Common myeloid progenitor, CD34-positive (primary cell): ENCODE measurements around the gene ECEL1.

ENCODE experiments used
- CTCF ChIA-PET: fragments of 350-600 bp; sonication (Branson Sonifier 250); formaldehyde crosslinking; loops from one replicate; lab custom pipeline; 2021; ENCODE audit warnings: antibody characterized with exemption; lab: Charles Lee
- POLR2A ChIA-PET: fragments of 350-600 bp; sonication (Branson Sonifier 250); formaldehyde crosslinking; loops from one replicate; lab custom pipeline; 2021; ENCODE audit warnings: antibody characterized with exemption; lab: Charles Lee
- DNase-seq, 3 donors: peaks; one replicate each; pipeline versions ENCODE4 v3.0.0 to v3.0.0-alpha.2; 2013
- H3K27ac ChIP-seq, 2 experiments: 1 replicate in 1 of 2; 2 replicates in 1 of 2; pipeline ENCODE4 v1.7.0; 2013; ENCODE audit warnings: inconsistent platforms in 2 of 2, low read length in 2 of 2, mild to moderate bottlenecking in 2 of 2, low read depth in 1 of 2, moderate library complexity in 1 of 2; ENCODE audit not compliant: severe bottlenecking in 2 of 2, insufficient read depth in 1 of 2, poor library complexity in 1 of 2
- H3K27me3 ChIP-seq, 5 experiments: replicated peaks in 2 of 5; 1 replicate in 3 of 5; 2 replicates in 2 of 5; pipeline versions ENCODE4 v1.6.1 to v1.7.0; 2013; ENCODE audit warnings: low read length in 4 of 5, mild to moderate bottlenecking in 2 of 5, moderate library complexity in 2 of 5, inconsistent platforms in 1 of 5; ENCODE audit not compliant: insufficient read depth in 5 of 5, control insufficient read depth in 4 of 5
- H3K36me3 ChIP-seq, 4 experiments: 1 replicate in 2 of 4; 2 replicates in 2 of 4; pipeline versions ENCODE4 v1.6.1 to v1.7.0; 2013; ENCODE audit warnings: low read length in 3 of 4, control low read depth in 1 of 4, mild to moderate bottlenecking in 1 of 4; ENCODE audit not compliant: control insufficient read depth in 4 of 4, insufficient read depth in 4 of 4
- H3K4me1 ChIP-seq, 4 experiments: 1 replicate in 3 of 4; 2 replicates in 1 of 4; pipeline versions ENCODE4 v1.6.1 to v1.7.1; 2013; ENCODE audit warnings: low read length in 3 of 4, mild to moderate bottlenecking in 3 of 4, control low read depth in 1 of 4, inconsistent platforms in 1 of 4, moderate library complexity in 1 of 4; ENCODE audit not compliant: control insufficient read depth in 4 of 4, insufficient read depth in 4 of 4; ENCODE audit errors: control extremely low read depth in 1 of 4
- H3K4me3 ChIP-seq, 7 experiments: 1 replicate in 4 of 7; 2 replicates in 3 of 7; pipeline versions ENCODE4 v1.5.1 to v1.7.0; 2013; ENCODE audit warnings: mild to moderate bottlenecking in 7 of 7, low read length in 6 of 7, moderate library complexity in 6 of 7, inconsistent platforms in 2 of 7, low read depth in 2 of 7, control low read depth in 1 of 7; ENCODE audit not compliant: insufficient read depth in 4 of 7, control insufficient read depth in 1 of 7; ENCODE audit errors: extremely low read depth in 1 of 7
- H3K9me3 ChIP-seq, 5 experiments: 1 replicate in 4 of 5; 2 replicates in 1 of 5; pipeline versions ENCODE4 v1.6.1 to v1.7.1; 2013; ENCODE audit warnings: low read length in 4 of 5, mild to moderate bottlenecking in 2 of 5, inconsistent platforms in 1 of 5, low read depth in 1 of 5, moderate library complexity in 1 of 5; ENCODE audit not compliant: control insufficient read depth in 4 of 5, insufficient read depth in 2 of 5; ENCODE audit errors: control extremely low read depth in 1 of 5
- WGBS: methylation state at CpG from one replicate; pipeline ENCODE4 v1.1.5; 2013; ENCODE audit not compliant: insufficient coverage; 5-methylcytosine and 5-hydroxymethylcytosine counted together

The ECEL1 gene

DNA sequence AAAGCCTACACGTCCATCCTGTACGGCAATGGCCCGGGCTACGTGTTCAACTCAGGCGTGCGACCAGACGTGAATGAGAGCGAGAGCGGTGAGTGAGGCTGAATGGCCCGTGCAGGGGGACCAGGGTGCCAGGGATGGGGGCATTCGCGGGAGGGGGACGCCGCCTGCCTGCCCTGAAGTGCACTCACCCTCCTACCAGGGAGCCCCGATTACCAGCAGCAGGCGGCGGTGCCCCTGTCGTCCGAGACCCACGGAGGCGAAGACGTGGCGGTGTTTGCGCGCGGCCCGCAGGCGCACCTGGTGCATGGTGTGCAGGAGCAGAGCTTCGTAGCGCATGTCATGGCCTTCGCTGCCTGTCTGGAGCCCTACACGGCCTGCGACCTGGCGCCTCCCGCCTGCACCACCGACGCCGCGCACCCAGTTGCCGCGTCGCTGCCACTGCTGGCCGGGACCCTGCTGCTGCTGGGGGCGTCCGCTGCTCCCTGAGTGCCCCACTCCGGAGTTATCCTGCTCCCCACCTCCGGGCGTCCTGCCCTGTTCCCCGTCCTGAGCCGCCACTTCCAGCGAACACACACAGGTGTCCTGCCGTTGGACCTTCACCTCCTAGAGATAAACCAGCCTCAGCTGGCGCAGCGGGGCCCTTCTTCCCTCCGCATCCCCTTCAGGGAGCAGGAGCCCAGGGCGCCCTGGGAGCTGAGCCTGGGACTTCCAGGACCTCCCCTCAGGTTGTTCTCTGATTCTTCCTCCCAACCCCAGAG lies 28.8 kb downstream of the ECEL1 start:
- Histone ChIP-seq H3K4me1 (no peaks in the 10 kb centered on the region), H3K36me3 (no peaks in the 10 kb centered on the region), H3K4me3 (no peak overlapping the region), H3K27me3 (peaks cover 0 to 39% (median 15%) of the 10 kb centered on the region in 5 experiments), H3K27ac (no peak overlapping the region), H3K9me3 (peaks cover 0 to 4% (median 0%) of the 10 kb centered on the region in 5 experiments)
- 57% methylated on average over 50 of the region's 56 CpGs for WGBS
- DNase-seq = no peak
- ChIA-PET CTCF (no interaction called here), POLR2A (no interaction called here)

DNA sequence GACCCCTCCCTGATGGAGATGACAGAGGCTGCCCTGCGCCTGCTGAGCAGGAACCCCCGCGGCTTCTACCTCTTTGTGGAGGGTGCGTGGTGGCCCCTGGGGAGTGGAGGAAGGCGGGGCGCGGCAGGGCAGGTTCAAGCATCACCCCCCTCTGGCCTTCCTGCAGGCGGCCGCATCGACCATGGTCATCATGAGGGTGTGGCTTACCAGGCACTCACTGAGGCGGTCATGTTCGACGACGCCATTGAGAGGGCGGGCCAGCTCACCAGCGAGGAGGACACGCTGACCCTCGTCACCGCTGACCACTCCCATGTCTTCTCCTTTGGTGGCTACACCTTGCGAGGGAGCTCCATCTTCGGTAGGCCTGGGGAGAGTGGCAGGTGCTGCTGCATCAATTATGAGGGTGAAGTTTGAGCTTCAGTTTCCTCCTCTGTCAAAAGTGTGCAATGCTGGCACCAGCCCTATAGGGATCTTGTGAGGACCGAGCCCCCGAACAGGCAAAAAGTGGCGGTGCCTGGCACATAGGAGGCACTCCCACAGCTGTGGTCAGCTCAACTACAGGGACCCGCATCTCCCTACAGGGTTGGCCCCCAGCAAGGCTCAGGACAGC lies 29.5 kb downstream of the ECEL1 start:
- Histone ChIP-seq H3K4me1 (no peaks in the 10 kb centered on the region), H3K27ac (no peak overlapping the region), H3K27me3 (peaks cover 0 to 36% (median 13%) of the 10 kb centered on the region in 5 experiments), H3K4me3 (no peak overlapping the region), H3K36me3 (no peaks in the 10 kb centered on the region), H3K9me3 (peaks cover 0 to 4% (median 0%) of the 10 kb centered on the region in 5 experiments)
- ChIA-PET CTCF (no interaction called here), POLR2A (no interaction called here)
- whole genome bisulfite sequencing = 93% methylated on average over 18 of the region's 25 CpGs
- no peak for DNase-seq

DNA sequence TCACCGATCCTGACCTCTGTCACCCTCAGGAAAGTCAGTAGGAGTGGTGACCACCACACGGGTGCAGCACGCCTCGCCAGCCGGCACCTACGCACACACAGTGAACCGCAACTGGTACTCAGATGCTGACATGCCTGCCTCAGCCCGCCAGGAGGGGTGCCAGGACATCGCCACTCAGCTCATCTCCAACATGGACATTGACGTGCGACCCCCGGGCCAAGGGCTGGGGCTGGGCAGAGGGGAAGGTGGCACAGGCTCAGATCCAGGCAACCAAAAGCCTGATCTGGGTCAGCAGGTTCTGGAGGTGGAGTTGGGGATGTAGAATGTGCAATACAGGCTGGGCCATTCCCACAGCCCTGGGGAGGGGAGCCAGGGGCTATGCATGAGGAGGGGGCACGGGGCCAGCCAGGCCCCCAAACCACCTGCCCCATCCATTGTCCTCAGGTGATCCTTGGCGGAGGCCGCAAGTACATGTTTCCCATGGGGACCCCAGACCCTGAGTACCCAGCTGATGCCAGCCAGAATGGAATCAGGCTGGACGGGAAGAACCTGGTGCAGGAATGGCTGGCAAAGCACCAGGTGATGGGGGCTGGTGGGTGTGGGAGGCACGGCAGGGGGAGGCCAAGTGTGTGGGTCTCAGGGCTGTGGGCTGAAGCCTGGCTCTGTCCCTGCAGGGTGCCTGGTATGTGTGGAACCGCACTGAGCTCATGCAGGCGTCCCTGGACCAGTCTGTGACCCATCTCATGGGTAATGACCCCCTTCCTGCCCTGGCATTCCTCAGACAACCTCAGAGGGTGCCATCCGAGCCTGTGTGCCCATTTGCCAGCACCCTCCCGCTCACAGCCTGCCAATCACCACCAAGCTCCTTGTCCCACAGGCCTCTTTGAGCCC lies 30.3 kb downstream of the ECEL1 start:
- no peak overlapping the region for H3K4me3 ChIP-seq
- H3K27me3 ChIP-seq = peaks cover 0 to 36% (median 13%) of the 10 kb centered on the region in 5 experiments
- 90% methylated on average over 16 of the region's 21 CpGs for WGBS
- no peak overlapping the region for H3K27ac ChIP-seq
- DNase-seq = no peak
- H3K4me1 ChIP-seq = no peaks in the 10 kb centered on the region
- ChIA-PET POLR2A (no interaction called here), CTCF (interaction anchor here (2.7 kb wide), 1 partner anchor 8 kb away, joined by 8 read pairs; no protein-coding TSS in a partner anchor)
- H3K9me3 ChIP-seq = peaks cover 0 to 3% (median 0%) of the 10 kb centered on the region in 5 experiments
- no peaks in the 10 kb centered on the region for H3K36me3 ChIP-seq

DNA sequence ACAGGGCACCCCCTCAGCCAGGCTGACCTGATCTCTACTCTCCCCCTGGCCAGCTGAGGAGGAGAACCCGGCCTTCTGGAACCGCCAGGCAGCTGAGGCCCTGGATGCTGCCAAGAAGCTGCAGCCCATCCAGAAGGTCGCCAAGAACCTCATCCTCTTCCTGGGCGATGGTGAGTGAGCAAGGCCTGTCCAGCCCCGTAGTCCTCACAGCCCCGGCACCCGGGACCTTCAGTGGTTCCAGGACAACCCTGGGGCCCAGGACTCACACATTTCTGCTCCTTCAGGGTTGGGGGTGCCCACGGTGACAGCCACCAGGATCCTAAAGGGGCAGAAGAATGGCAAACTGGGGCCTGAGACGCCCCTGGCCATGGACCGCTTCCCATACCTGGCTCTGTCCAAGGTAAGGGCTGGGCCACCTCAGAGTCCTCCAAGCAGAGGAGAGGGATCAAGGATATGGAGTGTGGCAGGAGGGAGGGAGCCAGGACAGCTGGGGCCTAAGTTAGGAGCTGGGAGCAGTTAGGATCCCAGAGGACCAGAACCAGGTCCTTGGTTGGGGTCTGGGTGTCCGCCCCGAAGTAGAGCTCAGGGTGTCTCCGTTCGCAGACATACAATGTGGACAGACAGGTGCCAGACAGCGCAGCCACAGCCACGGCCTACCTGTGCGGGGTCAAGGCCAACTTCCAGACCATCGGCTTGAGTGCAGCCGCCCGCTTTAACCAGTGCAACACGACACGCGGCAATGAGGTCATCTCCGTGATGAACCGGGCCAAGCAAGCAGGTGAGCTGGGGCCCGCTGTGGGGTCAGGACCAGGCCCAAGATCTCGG lies 31.1 kb downstream of the ECEL1 start:
- no peaks in the 10 kb centered on the region for H3K9me3 ChIP-seq
- no peak overlapping the region for H3K4me3 ChIP-seq
- WGBS = 97% methylated on average over 26 of the region's 27 CpGs
- CTCF ChIA-PET = interaction anchor here (2.7 kb wide), 1 partner anchor 9 kb away, joined by 8 read pairs; no protein-coding TSS in a partner anchor
- no peaks in the 10 kb centered on the region for H3K4me1 ChIP-seq
- H3K27ac ChIP-seq = no peak overlapping the region
- no peaks in the 10 kb centered on the region for H3K36me3 ChIP-seq
- POLR2A ChIA-PET = no interaction called here
- DNase-seq = no peak
- H3K27me3 ChIP-seq = peaks cover 0 to 33% (median 13%) of the 10 kb centered on the region in 5 experiments

DNA sequence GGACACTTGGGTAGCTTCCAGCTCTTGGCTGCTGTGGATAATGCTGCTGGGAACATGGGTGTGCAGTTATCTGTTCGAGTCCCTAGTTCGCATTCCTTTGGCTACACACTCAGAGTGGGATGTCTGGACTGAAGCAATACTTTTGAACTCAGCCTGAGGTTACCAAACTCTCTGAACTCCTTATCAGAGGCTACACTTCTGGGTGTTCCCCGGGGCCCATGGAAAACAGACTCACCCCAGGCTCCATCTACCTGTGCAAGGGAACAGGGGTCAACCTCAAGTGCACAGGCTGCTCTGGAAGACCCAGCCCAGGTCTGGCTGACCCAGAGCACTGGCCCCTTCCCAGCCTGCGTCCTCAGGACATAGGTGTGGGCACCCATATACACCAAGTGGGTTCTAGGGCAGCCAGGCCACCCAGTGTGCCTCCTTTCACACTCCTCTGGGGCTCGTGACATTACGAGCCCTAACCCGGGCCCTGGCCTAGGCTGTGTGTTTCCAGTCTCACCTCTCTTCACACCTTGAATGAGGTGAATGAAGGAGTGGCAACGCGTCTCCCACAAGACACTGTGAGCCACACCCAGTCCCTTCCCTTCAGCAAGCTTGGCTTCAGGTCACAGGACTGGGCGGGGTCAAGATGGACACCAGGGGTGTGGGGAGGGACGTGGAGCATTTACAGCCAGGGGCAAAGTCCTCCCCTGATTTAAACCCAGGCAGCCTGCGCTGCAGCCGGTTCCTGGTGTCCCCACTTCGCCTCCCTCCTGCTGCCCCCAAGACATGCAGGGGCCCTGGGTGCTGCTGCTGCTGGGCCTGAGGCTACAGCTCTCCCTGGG lies 32.0 kb downstream of the ECEL1 start, which contains the start of gene ALPI:
Gene ALPI, plus strand, starts transcription at position 728 of the 830 bp plus-strand sequence. Its CDS starts 47 bp downstream, at position 775.
- no peak for DNase-seq
- Histone ChIP-seq H3K4me3 (no peak within 1 kb of the TSS), H3K4me1 (no peaks in the 10 kb centered on the region), H3K36me3 (no peaks in the 10 kb centered on the region), H3K27me3 (peaks cover 0 to 29% (median 13%) of the 10 kb centered on the region in 5 experiments), H3K27ac (no peak within 1 kb of the TSS), H3K9me3 (no peaks in the 10 kb centered on the region)
- ChIA-PET POLR2A (no interaction called here), CTCF (interaction anchor here (2.7 kb wide), 1 partner anchor 10 kb away, joined by 8 read pairs; no protein-coding TSS in a partner anchor)
- over 99% methylated on average over 11 of the region's 14 CpGs for WGBS

DNA sequence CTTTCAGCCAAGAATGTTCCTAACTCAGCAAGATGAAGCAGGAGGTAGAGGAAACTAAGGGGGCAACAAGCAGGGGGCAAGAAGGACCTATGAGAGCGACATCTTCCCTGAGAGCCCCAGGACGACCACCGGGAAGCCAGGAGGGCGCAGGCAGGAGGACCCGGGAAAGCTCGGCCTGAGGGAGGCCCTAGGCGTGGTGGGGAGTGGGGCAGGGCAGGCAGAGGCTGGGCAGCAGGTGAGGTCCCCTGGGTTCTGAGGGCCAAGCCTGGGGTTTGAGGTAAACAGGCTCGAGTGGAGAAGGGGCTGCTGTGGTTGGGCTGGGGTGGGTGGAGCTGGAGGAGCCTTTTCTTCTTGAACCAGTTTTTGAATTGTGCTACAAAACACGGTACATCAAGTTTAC lies 33.0 kb downstream of the ECEL1 start:
- no peak for DNase-seq
- Histone ChIP-seq H3K4me3 (no peak overlapping the region), H3K27me3 (peaks cover 0 to 22% (median 11%) of the 10 kb centered on the region in 5 experiments), H3K27ac (no peak overlapping the region), H3K36me3 (no peaks in the 10 kb centered on the region), H3K4me1 (no peaks in the 10 kb centered on the region), H3K9me3 (no peaks in the 10 kb centered on the region)
- CTCF ChIA-PET = interaction anchor here (1.1 to 2.7 kb wide), 2 partner anchors 11 to 62 kb away, joined by 3 to 8 read pairs; no protein-coding TSS in a partner anchor
- WGBS = 96% methylated on average over 8 of the region's 9 CpGs
- POLR2A ChIA-PET = no interaction called here
